K562 (cell line): Measurements from ENCODE around the gene TAF10. TPM values are rescaled to one million over a fixed set of nuclear protein-coding genes. Genes with fewer than 3 reads are reported as not detected.
A peak's percentile ranks its signal among the peaks of the same experiment; 100 is the strongest.

Experiments
- ADNP ChIP-seq: fragments of 200-800 bp; sonication (Bioruptor generic); IDR thresholded peaks from 2 replicates; pipeline ENCODE4 v1.6.1; 2016; ENCODE audit warnings: missing genetic modification characterization, missing compliant biosample characterization
- GTF2F1 ChIP-seq: IDR thresholded peaks from 2 replicates; pipeline ENCODE4 v1.6.1; 2011; ENCODE audit warnings: low read depth, low read length, improper control_type of control experiment
- HOXB6 ChIP-seq: fragments of 250-450 bp; sonication (Bioruptor Pico); IDR thresholded peaks from 2 replicates; pipeline ENCODE4 v1.5.1; 2022; ENCODE audit warnings: mild to moderate bottlenecking, borderline replicate concordance
- JUN ChIP-seq, 2 experiments: sonication (generic) in 1 of 2; formaldehyde crosslinking in 1 of 2; IDR thresholded peaks; 2 replicates each; pipeline versions ENCODE4 v1.6.1 to v1.8.0; 2012 to 2022; ENCODE audit warnings: borderline replicate concordance in 2 of 2, mild to moderate bottlenecking in 2 of 2, improper control_type of control experiment in 1 of 2, low read depth in 1 of 2, low read length in 1 of 2, missing genetic modification reagents in 1 of 2
- MCM5 ChIP-seq: fragments of 450-650 bp; IDR thresholded peaks from 2 replicates; pipeline ENCODE4 v1.6.1; 2016; ENCODE audit warnings: low read depth
- MNT ChIP-seq, 2 experiments: fragments of 450-650 bp; conservative IDR thresholded peaks; 2 replicates each; pipeline ENCODE4 v1.6.1; 2017; ENCODE audit warnings: mild to moderate bottlenecking in 2 of 2, moderate library complexity in 2 of 2
- NCOA6 ChIP-seq: fragments of 450-650 bp; IDR thresholded peaks from 2 replicates; pipeline ENCODE4 v1.6.1; 2017; ENCODE audit warnings: mild to moderate bottlenecking
- RCOR1 ChIP-seq, 2 experiments: IDR thresholded peaks; 2 replicates each; pipeline ENCODE4 v1.6.1; 2012; ENCODE audit warnings: low read depth in 2 of 2, low read length in 2 of 2, borderline replicate concordance in 1 of 2, improper control_type of control experiment in 1 of 2
- RERE ChIP-seq: sonication (generic); formaldehyde crosslinking; IDR thresholded peaks from 2 replicates; pipeline ENCODE4 v1.8.0; 2023; ENCODE audit warnings: missing genetic modification reagents, mild to moderate bottlenecking, borderline replicate concordance
- RFX1 ChIP-seq: fragments of 450-650 bp; IDR thresholded peaks from 2 replicates; pipeline ENCODE4 v1.6.1; 2016; ENCODE audit warnings: mild to moderate bottlenecking, moderate library complexity
- TRIM25 ChIP-seq: fragments of 450-650 bp; IDR thresholded peaks from 2 replicates; pipeline ENCODE4 v1.7.0; 2016; ENCODE audit warnings: borderline replicate concordance
- TSHZ1 ChIP-seq: fragments of 250-450 bp; sonication (Bioruptor Pico); IDR thresholded peaks from 2 replicates; pipeline ENCODE4 v1.4.0; 2020; ENCODE audit warnings: mild to moderate bottlenecking, moderate library complexity
- ZNF583 ChIP-seq: fragments of 250-450 bp; sonication (Bioruptor Pico); IDR thresholded peaks from 2 replicates; pipeline ENCODE4 v1.4.0; 2020
- ZNF589 ChIP-seq: fragments of 200-800 bp; sonication (Bioruptor generic); IDR thresholded peaks from 2 replicates; pipeline ENCODE4 v1.6.1; 2016; ENCODE audit warnings: low read depth, missing genetic modification characterization, missing compliant biosample characterization
- polyA plus RNA-seq, 8 experiments: library from polyadenylated mRNA; depleted of rRNA in 4 of 8; stranded (reverse) in 5 of 8; unstranded in 3 of 8; fragments of >200 nt; fragmentation: Nextera tagmentation in 2 of 8; fragmentation: Illumina TruSeq in 1 of 8; extraction: Ambion mirVana in 2 of 8; extraction: Trizol in 1 of 8; gene quantifications; 2 replicates each; pipeline versions ENCODE4 v1.2.1 to v1.2.3, GENCODE V29; 2011 to 2014; ENCODE audit warnings: inconsistent platforms in 1 of 8, missing spikeins in 1 of 8
- total RNA-seq, 7 experiments: library from RNA; depleted of rRNA in 6 of 7; stranded (reverse); fragments of >200 nt in 6 of 7; fragmentation: Illumina TruSeq in 2 of 7; extraction: Trizol in 2 of 7; gene quantifications; 2 replicates each; pipeline versions ENCODE4 v1.2.1 to v1.2.3, GENCODE V29; 2011 to 2021; ENCODE audit warnings: low replicate concordance in 1 of 7

TAF10 gene
- total and polyA plus RNA-seq, 9 of the 15 experiments (the other 6 are each of a cell fraction or from before 2014, with no cell fraction given): 19.5 to 197 (median 121) TPM

- no peak for TF ChIP-seq JUN (IDR thresholded peaks at IDR 0.05; ENCODE audit: borderline replicate concordance, low read depth, low read length)
- no peak for TF ChIP-seq JUN (CRISPR knock-in tag; IDR thresholded peaks at IDR 0.05; ENCODE audit: borderline replicate concordance)
- no peak for TF ChIP-seq RFX1
- TF ChIP-seq TRIM25: no peak
- no peak for TF ChIP-seq MCM5
- TF ChIP-seq NCOA6: no peak
- TF ChIP-seq RCOR1 (IDR thresholded peaks at IDR 0.05; ENCODE audit: borderline replicate concordance in 1 of 2, low read depth in 2 of 2, low read length in 2 of 2): peak in 1 of 2 experiments; percentile 45; a peak in 2 of 4 replicates
- TF ChIP-seq ADNP (tag): no peak
- TF ChIP-seq TSHZ1: no peak
- TF ChIP-seq ZNF589 (CRISPR knock-in tag): no peak
- no peak for TF ChIP-seq GTF2F1
- no peak for TF ChIP-seq ZNF583 (CRISPR knock-in tag)
- TF ChIP-seq MNT (conservative IDR thresholded peaks at IDR 0.05): peak; percentile 44 to 76; a peak in 3 of 4 replicates
- TF ChIP-seq HOXB6 (CRISPR knock-in tag): no peak
- TF ChIP-seq RERE (CRISPR knock-in tag): no peak
Measured at GRCh38 chr11:6568191-6568918, 43.7 kb downstream of the TAF10 start (continued).
